Measurements from ENCODE around the gene NRCAM. TPM values are rescaled to one million over a fixed set of nuclear protein-coding genes. Genes with fewer than 3 reads are reported as not detected.

Gene NRCAM
- total and polyA plus RNA-seq, 4 donors, result 0.17 to 3.2 (median 0.64) TPM

DNA sequence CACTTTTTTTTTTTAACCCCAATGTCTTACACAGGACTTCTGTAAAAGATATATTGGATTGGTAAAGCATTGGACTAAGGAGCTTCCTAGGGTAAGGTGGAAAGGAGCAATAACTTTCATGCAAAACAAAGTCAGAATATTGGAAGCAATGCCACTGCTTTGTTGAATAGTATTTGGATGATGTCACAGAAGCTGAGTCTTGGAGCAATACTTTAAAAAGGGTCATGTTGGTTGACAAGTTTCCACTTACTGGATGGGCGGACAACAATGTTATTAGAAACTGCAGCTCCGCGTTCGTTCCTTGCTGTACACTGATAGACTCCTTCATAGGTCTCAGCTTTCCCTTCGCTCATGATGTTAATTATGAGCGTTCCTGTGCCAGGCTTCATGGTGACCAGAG is 224.2 kb downstream of the NRCAM start:
- no peak for DNase-seq (ENCODE audit: low spot score)
- 80% methylated on average over 6 of the region's 6 CpGs for WGBS
- H3K9me3 ChIP-seq (ENCODE audit: control insufficient read depth in 4 of 4, low read length in 3 of 4), result no peaks in the 10 kb centered on the region
- no peaks in the 10 kb centered on the region for H3K27me3 ChIP-seq (ENCODE audit: control insufficient read depth in 4 of 4, insufficient read depth in 4 of 4, low read length in 3 of 4)
- H3K4me1 ChIP-seq (ENCODE audit: control insufficient read depth in 4 of 4, insufficient read depth in 4 of 4, low read length in 3 of 4), result no peaks in the 10 kb centered on the region
- H3K36me3 ChIP-seq (ENCODE audit: control insufficient read depth in 4 of 4, insufficient read depth in 3 of 4, low read depth in 1 of 4, low read length in 3 of 4), result no peaks in the 10 kb centered on the region
- H3K9ac ChIP-seq (ENCODE audit: low read depth in 1 of 2, low read length in 2 of 2), result no peak overlapping the region
- H3K4me3 ChIP-seq (ENCODE audit: low read depth in 1 of 3, low read length in 3 of 3), result no peak overlapping the region
- TF ChIP-seq HNF4A (conservative IDR thresholded peaks at IDR 0.05), result no peak
- TF ChIP-seq, protein P1, sequence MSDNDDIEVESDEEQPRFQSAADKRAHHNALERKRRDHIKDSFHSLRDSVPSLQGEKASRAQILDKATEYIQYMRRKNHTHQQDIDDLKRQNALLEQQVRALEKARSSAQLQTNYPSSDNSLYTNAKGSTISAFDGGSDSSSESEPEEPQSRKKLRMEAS (IDR thresholded peaks at IDR 0.05), result no peak
- no peak for TF ChIP-seq SP1 (IDR thresholded peaks at IDR 0.05)
- TF ChIP-seq RXRA (IDR thresholded peaks at IDR 0.05), result no peak
- no peak for TF ChIP-seq EGR1 (IDR thresholded peaks at IDR 0.05; ENCODE audit: low read depth in 2 of 2)
- TF ChIP-seq FOXA2 (IDR thresholded peaks at IDR 0.05), result no peak
- TF ChIP-seq, protein P2, sequence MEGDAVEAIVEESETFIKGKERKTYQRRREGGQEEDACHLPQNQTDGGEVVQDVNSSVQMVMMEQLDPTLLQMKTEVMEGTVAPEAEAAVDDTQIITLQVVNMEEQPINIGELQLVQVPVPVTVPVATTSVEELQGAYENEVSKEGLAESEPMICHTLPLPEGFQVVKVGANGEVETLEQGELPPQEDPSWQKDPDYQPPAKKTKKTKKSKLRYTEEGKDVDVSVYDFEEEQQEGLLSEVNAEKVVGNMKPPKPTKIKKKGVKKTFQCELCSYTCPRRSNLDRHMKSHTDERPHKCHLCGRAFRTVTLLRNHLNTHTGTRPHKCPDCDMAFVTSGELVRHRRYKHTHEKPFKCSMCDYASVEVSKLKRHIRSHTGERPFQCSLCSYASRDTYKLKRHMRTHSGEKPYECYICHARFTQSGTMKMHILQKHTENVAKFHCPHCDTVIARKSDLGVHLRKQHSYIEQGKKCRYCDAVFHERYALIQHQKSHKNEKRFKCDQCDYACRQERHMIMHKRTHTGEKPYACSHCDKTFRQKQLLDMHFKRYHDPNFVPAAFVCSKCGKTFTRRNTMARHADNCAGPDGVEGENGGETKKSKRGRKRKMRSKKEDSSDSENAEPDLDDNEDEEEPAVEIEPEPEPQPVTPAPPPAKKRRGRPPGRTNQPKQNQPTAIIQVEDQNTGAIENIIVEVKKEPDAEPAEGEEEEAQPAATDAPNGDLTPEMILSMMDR (IDR thresholded peaks at IDR 0.05; ENCODE audit: low read depth, low read length, missing input control), result no peak
- no peak for TF ChIP-seq RAD21 (IDR thresholded peaks at IDR 0.05)
- TF ChIP-seq, protein P3, sequence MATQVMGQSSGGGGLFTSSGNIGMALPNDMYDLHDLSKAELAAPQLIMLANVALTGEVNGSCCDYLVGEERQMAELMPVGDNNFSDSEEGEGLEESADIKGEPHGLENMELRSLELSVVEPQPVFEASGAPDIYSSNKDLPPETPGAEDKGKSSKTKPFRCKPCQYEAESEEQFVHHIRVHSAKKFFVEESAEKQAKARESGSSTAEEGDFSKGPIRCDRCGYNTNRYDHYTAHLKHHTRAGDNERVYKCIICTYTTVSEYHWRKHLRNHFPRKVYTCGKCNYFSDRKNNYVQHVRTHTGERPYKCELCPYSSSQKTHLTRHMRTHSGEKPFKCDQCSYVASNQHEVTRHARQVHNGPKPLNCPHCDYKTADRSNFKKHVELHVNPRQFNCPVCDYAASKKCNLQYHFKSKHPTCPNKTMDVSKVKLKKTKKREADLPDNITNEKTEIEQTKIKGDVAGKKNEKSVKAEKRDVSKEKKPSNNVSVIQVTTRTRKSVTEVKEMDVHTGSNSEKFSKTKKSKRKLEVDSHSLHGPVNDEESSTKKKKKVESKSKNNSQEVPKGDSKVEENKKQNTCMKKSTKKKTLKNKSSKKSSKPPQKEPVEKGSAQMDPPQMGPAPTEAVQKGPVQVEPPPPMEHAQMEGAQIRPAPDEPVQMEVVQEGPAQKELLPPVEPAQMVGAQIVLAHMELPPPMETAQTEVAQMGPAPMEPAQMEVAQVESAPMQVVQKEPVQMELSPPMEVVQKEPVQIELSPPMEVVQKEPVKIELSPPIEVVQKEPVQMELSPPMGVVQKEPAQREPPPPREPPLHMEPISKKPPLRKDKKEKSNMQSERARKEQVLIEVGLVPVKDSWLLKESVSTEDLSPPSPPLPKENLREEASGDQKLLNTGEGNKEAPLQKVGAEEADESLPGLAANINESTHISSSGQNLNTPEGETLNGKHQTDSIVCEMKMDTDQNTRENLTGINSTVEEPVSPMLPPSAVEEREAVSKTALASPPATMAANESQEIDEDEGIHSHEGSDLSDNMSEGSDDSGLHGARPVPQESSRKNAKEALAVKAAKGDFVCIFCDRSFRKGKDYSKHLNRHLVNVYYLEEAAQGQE (IDR thresholded peaks at IDR 0.05), result no peak
- no peak for TF ChIP-seq FOXA1 (IDR thresholded peaks at IDR 0.05)
- TF ChIP-seq JUND (IDR thresholded peaks at IDR 0.05), result no peak
- TF ChIP-seq, protein P4, sequence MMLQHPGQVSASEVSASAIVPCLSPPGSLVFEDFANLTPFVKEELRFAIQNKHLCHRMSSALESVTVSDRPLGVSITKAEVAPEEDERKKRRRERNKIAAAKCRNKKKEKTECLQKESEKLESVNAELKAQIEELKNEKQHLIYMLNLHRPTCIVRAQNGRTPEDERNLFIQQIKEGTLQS (IDR thresholded peaks at IDR 0.05), result no peak
- no peak for TF ChIP-seq NR2F2 (IDR thresholded peaks at IDR 0.05)
- H3K27ac ChIP-seq (ENCODE audit: low read depth in 1 of 2, low read length in 2 of 2), result no peak overlapping the region

DNA sequence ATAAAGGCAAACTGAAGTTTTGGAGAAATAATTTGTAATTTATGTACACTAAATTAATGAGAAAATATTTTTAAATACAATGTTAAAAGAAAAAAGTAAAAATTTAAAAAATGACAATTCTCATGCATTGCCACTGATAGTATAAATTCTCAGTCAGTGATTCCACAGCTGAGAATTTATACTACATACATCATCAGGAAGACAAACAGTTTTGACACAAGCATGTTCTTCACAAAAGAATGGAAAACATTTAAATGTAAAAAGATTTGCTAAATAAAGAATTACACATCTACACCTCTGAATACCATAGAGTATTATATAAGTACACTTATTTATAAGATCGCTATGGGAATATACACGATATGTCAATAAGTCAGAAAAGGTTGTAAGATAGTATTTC is 225.0 kb downstream of the NRCAM start:
- H3K4me3 ChIP-seq (ENCODE audit: low read depth in 1 of 3, low read length in 3 of 3), result no peak overlapping the region
- no peaks in the 10 kb centered on the region for H3K4me1 ChIP-seq (ENCODE audit: control insufficient read depth in 4 of 4, insufficient read depth in 4 of 4, low read length in 3 of 4)
- no peaks in the 10 kb centered on the region for H3K27me3 ChIP-seq (ENCODE audit: control insufficient read depth in 4 of 4, insufficient read depth in 4 of 4, low read length in 3 of 4)
- no peak for DNase-seq (ENCODE audit: low spot score)
- WGBS, result 97% methylated on average over 2 of the region's 2 CpGs
- no peaks in the 10 kb centered on the region for H3K36me3 ChIP-seq (ENCODE audit: control insufficient read depth in 4 of 4, insufficient read depth in 3 of 4, low read depth in 1 of 4, low read length in 3 of 4)
- no peak overlapping the region for H3K9ac ChIP-seq (ENCODE audit: low read depth in 1 of 2, low read length in 2 of 2)
- no peak for TF ChIP-seq RXRA (IDR thresholded peaks at IDR 0.05)
- no peak for TF ChIP-seq GABPA (IDR thresholded peaks at IDR 0.05 in 1 of 2, conservative IDR thresholded peaks at IDR 0.05 in 1 of 2)
- no peak for TF ChIP-seq NR2F2 (IDR thresholded peaks at IDR 0.05)
- TF ChIP-seq EGR1 (IDR thresholded peaks at IDR 0.05; ENCODE audit: low read depth in 2 of 2), result no peak
- no peak for TF ChIP-seq TAF1 (conservative IDR thresholded peaks at IDR 0.05)
- no peak for TF ChIP-seq HNF4A (conservative IDR thresholded peaks at IDR 0.05)
- TF ChIP-seq SP1 (IDR thresholded peaks at IDR 0.05), result no peak
- no peak for TF ChIP-seq FOXA2 (IDR thresholded peaks at IDR 0.05)
- no peak for TF ChIP-seq YY1 (IDR thresholded peaks at IDR 0.05)
- TF ChIP-seq, protein P4 (IDR thresholded peaks at IDR 0.05), result no peak
- no peak for TF ChIP-seq JUND (IDR thresholded peaks at IDR 0.05)
- TF ChIP-seq, protein P2 (IDR thresholded peaks at IDR 0.05; ENCODE audit: low read depth, low read length, missing input control), result no peak
- TF ChIP-seq FOXA1 (IDR thresholded peaks at IDR 0.05), result no peak
- TF ChIP-seq, protein P5, sequence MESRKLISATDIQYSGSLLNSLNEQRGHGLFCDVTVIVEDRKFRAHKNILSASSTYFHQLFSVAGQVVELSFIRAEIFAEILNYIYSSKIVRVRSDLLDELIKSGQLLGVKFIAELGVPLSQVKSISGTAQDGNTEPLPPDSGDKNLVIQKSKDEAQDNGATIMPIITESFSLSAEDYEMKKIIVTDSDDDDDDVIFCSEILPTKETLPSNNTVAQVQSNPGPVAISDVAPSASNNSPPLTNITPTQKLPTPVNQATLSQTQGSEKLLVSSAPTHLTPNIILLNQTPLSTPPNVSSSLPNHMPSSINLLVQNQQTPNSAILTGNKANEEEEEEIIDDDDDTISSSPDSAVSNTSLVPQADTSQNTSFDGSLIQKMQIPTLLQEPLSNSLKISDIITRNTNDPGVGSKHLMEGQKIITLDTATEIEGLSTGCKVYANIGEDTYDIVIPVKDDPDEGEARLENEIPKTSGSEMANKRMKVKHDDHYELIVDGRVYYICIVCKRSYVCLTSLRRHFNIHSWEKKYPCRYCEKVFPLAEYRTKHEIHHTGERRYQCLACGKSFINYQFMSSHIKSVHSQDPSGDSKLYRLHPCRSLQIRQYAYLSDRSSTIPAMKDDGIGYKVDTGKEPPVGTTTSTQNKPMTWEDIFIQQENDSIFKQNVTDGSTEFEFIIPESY (IDR thresholded peaks at IDR 0.05), result no peak
- TF ChIP-seq, protein P1 (IDR thresholded peaks at IDR 0.05), result no peak
- TF ChIP-seq RAD21 (IDR thresholded peaks at IDR 0.05), result no peak
- TF ChIP-seq HNF4G (IDR thresholded peaks at IDR 0.05), result no peak
- no peaks in the 10 kb centered on the region for H3K9me3 ChIP-seq (ENCODE audit: control insufficient read depth in 4 of 4, low read length in 3 of 4)
- no peak overlapping the region for H3K27ac ChIP-seq (ENCODE audit: low read depth in 1 of 2, low read length in 2 of 2)

Measured in liver (tissue), 9 donors.